NCI-H1092 (cell line): ENCODE results near the gene SPPL2A.
A peak's percentile ranks its signal among the peaks of the same experiment; 100 is the strongest.

Source experiments
- DNase-seq: peaks from one replicate; lab custom pipeline; 2025; lab: John Stamatoyannopoulos, UW

Gene SPPL2A

DNA sequence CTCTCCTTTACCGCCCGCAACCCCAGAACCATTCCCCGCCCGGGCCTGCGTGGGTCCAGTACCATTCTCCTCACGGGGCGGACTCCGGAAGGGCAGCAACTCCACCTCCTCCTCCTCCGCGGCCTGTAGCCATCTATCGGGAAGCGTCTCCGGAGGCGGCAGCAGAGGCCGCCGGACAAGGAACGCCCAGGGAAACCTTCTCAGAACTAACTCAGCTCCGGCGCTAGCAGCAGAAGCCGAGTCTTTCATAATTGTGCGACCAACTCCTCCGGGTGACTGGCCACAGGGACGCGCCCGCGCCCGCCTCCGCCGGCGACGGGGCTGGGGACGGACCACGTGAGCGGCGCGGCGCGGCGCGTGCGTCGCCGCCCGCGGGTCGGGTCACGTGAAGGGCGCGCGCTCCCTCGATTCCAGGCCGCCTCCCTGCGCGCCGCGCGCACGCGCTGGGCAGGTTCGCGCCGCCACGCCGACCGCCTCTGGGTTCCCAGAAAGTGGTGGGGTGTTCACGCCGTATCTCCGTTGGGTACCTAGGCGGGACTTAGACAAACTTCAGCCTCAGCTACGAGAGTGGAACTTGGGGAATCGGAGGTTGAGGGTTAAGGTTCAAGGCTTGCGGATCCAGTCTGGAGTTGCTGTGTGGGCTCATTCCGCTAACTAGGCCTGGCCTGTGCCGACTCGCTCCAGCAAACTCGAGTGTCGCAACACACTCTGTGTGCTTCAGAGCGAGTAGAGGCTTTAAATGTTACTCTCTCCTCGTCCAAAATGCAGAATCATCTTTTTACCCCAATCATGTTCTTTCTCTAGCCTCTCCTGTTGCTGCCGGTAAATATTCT is 78.8 kb downstream of the SPPL2A start, which contains the start of gene TRPM7:
TRPM7 (minus strand) TSS at position 329 of the 833 bp plus-strand sequence; CDS start at position 65, 264 bp downstream.
- peak; percentile 53 for DNase-seq

DNA sequence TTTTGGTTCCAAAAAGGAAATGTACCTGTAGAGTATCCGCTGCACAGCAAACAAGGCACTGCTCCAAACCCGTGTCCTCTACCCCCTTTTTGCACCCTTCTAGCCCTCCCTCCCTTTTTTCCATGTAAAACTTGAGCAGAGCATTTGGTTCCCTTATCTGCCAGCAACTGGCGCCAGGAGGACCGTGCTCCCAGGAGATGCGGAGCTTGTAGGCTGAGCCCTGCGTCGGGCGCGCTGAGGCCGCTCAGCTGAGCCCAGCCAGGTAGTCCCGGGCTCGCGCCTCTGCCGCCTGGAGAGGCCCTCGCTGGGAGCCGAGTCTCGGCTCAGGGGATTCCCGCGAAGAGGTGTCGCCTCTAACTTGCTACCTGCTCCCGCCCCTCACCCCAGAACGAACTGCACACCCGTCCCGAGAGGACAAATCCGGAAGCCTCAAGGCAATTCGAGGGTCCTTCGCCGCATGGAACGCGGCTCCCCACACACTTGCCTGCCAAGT is 79.5 kb downstream of the SPPL2A start:
- no peak for DNase-seq

- no peak for DNase-seq
Observed at GRCh38 chr15:50685191-50685975, 80.1 kb downstream of the SPPL2A start.

DNA sequence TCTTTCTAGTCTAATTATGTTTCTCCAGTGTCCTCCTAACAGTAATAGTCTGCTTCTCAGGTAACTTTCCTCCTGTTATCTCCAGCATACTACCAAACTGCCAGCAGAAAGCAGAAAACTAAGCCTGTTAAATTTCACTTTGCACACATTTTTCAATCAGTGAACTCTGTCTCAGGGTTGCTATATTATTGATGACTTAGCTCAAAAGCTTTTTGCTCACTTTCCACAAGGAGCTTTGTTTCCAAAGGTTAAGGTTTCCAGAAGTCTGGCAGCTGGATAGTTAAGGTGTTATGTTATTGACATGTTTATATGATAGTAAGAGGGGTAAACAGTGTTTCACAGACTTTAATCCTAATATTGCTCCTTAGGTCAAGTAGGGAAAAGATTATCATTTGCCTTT is 84.0 kb downstream of the SPPL2A start:
- DNase-seq, result no peak

DNA sequence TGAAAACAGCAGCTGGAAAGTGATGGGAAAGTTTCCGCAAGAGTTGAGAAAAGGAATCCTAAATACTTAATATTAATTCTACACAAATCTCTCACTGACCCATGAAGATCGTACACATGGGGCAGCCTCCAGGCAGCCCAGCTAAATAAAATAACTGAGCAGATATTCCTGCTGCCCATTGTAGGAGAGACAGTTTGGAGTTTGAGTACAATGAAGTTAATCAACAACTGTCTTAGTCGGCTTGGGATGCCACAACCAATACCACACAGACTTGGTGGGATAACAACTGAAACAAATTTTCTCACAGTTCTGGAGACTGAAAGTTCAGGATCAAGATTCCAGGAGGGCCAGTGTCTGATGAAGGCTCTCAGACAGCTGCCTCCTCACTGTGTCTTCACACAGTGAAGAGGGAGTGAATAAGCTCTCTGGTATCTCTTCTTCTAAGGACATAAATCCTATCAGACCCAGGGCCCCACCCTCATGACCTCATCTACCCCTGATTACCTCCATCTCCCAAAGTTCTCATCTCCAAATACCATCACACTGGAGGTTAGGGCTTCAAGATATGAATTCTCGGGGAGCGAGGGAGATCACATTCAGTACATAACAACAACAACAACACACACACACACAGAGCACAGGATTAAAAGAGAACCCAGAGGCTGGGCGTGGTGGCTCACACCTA is 88.6 kb downstream of the SPPL2A start:
- DNase-seq, result no peak

- DNase-seq, result no peak
Observed at GRCh38 chr15:50675535-50676144, 89.9 kb downstream of the SPPL2A start.

GRCh38 chr15:50670115-50670514 is 95.4 kb downstream of the SPPL2A start:
- no peak for DNase-seq

- DNase-seq, result no peak
Observed at GRCh38 chr15:50669611-50670010, 95.9 kb downstream of the SPPL2A start.

DNA sequence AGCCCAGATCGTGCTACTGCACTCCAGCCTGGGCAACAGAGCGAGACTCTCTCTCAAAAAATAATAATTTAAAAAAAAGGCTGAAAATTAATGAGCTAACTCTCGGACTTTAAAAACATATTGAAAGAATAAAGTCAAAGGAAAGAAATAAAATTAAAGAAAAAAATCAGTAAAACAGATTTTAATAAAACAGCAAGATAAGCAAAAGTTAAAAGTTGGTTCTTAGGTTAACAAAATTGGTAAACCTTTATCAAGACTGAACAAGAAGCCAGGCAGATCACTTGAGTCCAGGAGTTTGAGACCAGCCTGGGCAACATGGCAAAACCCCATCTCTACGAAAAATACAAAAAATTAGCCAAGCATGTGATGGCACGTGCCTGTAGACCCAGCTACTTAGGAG is 99.6 kb downstream of the SPPL2A start:
- DNase-seq, result no peak

- no peak for DNase-seq
Observed at GRCh38 chr15:50655555-50655954, 110.0 kb downstream of the SPPL2A start.

- DNase-seq, result no peak
Observed at GRCh38 chr15:50653156-50653743, 112.3 kb downstream of the SPPL2A start.

DNA sequence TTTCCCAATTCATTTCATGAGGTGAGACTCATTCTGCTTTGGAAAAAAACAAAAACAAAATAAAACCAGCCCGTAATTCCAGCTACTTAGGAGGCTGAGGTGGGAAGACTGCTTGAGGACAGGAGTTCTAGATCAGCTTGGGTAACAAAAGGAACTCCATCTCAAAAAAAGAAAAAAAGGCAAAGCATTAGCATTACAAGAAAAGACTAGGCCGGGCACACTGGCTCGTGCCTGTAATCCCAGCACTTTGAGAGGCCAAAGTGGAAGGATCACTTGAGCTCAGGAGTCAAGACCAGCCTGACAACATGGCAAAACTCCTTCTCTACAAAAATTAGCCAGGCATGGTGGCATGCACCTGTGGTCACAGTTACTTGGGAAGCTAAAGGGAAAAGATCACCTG is 112.8 kb downstream of the SPPL2A start:
- DNase-seq, result no peak
